GM19043 (cell line): Measurements from ENCODE around the gene NAAA.
"Not testable (repeated sequence)": the region's sequence is repeated elsewhere in the genome, so short reads cannot be mapped to it uniquely, and the experiment has no call there.

Experiments
- ATAC-seq: cut with Tn5 transposase; IDR thresholded peaks from one replicate; pipeline ENCODE4 v1.9.1; 2021; ENCODE audit warnings: low read depth; ENCODE audit not compliant: unreplicated experiment

Gene NAAA

DNA sequence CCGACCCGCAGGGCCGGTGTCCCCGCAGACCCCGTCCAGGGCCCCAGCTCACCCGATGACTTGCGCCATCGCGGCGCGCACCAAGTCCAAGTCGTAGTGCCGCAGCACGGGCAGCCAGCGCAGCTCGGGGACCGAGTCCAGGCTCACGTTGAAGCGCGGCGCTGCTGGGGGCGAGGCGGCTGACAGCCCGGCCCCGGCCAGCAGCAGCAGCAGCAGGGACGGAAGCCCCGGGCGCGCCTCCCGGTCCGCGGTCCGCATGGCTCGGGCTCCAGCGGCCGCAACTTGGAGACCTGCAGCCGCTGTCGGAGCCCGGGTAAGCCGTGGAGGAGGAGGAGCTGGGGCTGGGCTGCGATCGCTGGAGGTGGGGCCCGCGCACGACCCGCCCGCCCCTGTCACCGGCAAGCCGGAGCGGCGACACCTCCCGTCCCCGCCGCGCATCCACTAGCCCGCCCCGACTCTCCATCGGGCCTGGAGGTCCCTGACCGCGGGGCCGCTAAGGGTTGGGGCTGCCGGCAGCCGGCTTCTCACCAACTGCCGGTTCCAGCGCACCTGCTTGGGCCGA, at the start of gene NAAA:
Gene NAAA (minus strand): TSS at position 322 of the 562 bp plus-strand sequence. CDS start 64 bp downstream, at position 258.
- peak; percentile 46 for ATAC-seq

DNA sequence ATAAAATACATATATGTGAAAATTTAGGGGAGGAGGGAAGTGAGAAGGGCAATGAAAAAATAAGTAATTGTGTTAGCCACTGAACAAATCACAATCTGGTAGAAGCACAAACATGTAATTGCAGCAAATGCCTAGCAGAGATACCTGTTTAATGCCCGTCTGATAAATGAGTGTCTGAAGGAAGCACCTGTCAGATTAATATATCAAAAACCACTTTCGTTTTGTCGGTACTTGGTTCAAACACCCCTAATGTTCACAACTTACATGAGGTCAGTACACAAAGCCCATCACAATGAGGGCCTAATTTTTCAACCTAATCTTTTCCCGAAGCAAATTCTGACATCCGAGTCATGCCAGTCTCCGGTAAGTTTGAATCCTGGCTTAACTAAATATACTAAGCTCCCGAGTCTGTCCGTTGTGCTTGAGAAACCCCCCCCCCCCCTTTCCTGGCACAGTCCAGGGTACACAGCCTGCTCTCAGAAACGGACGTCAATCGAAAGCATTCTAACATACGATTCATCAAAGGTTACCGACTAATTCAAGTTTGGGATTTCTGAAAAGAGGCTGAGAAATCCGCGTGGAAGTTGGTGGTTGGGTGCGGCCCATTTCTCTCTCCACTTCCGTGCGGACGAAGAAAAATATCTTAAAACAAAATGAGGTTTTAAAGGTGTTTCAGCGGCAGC, 49.2 kb upstream of the NAAA start:
- ATAC-seq, result no peak

DNA sequence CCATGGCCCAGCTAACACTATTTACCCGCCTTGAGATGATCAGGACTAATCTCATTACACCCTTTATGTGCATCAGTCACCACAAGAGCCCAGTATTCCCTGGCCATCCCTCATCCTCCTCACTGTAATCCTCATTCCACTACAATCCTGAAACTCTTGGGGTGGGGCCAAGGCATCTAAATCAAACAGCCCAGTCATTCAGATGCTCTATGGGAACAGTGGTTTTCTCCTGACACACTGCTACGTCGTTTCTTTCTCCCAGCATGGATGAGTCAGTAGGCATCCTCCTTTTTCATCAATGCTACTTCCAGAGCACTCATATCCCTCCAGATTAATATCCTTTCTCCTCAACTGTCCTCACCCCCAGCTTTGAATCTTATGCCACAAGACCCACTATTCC, 44.3 kb upstream of the NAAA start:
- ATAC-seq, result no peak

DNA sequence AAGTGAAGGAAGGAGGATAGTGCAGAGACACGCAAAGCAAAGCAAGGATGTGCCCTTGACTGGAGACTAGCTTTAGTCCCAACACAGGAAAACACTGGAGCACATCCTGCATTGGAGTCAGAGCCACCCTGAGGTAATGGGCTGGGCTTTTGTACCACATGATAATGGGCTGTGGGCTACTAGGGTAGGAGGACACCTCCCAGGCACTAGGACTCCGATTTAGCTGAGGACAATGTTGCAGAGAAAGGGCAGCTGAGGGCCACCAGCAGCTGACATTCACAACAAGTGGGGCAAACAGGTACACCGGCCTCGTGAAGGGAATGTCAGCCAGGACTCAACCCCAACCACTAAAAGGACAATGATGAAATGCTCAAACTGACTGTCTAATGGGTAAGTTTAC, 39.8 kb upstream of the NAAA start:
- no peak for ATAC-seq

DNA sequence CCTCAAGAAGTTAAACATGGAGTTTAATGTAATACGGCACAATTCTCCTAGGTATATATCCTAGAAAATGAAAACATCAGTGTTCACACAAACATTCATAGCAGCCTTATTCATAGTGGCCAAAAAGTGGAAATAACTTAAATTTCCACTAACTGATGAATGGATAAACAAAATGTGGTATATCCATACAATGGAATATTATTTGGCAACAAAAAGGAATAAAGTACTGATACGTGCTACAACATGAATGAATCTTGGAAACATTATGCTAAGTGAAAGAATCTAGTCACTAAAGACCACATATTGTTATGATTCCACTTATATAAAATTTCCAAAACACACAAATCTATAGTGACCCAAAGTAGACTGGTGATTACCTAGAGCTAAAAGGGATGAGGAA, 35.4 kb upstream of the NAAA start:
- no peak for ATAC-seq

DNA sequence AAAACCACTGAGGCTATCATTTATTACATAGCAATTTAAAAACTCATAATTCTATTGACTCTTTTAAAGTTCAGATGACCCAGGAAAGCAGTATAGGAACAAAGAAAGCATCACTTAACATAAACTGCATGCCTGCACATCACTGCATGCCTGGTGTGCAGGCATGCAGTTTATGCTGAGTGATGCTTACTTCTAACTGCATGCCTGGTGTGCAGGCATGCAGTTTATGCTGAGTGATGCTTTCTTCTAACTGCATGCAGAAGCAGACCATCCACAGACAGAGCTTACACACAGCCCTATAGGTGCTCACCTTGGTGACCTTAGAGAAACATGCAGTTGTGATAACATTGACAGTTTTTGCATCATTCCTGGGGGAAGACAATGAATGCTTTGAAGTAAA, 33.0 kb upstream of the NAAA start:
- no peak for ATAC-seq

DNA sequence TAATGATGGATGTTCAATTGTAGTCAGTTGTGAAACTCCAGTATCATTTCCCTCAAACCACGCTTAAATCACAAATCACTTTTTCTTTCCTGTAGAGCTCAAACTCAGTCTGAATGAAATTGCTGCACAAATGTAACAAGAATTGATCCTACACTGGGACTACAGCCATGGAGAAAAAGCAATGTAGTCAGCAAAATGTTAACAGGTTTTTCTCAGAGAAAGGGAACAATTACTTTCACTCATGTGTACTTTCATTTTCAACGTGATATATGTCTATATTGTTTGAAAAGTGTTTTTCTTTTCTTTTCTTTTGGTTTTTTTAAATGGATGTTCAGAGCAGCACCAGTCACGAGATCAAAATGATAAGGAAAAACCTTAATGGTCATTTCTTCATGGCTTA, 27.3 kb upstream of the NAAA start:
- ATAC-seq, result no peak

DNA sequence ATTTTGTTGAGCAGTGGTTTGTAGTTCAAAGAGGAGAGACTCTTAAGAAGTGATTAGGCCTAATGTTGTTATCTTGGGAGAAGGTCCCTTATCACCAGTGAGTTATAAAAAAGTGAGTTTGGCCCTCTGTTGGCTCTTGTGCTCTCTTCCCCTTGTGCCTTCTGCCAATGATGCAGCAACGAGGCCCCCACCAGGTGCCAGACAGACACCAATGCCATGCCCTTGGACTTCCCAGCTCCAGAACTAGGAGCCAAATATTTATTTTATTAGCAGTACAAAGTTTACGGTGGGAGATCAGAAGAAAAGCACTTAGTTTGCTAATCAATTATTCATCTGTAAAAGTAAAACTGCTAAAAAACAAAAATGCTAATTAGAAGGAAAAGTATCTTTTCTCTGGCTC, 22.7 kb upstream of the NAAA start:
- ATAC-seq, result no peak

DNA sequence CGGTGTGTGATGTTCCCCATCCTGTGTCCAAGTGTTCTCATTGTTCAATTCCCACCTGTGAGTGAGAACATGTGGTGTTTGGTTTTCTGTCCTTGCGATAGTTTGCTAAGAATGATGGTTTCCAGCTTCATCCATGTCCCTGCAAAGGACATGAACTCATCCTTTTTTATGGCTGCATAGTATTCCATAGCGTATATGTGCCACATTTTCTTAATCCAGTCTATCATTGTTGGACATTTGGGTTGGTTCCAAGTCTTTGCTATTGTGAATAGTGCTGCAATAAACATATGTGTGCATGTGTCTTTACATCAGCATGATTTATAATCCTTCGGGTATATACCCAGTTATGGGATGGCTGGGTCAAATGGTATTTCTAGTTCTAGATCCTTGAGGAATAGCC, 21.3 kb upstream of the NAAA start:
- ATAC-seq, result not testable (repeated sequence)

DNA sequence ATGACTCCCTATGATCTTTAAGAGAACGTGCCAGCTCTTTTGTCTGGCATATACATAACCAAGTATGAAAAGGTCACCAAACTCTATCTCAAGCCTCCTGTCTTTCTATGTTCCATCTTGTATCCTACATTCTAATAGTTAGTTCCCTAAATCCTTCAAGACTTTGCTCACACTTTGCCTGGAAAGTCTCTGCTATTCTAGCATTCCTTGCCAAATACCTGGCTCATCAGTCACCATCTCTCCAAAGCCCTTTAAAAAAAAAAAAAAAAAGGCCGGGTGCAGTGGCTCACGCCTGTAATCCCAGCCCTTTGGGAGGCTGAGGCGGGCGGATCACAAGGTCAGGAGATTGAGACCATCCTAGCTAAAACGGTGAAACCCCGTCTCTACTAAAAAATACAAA, 17.7 kb upstream of the NAAA start:
- not testable (repeated sequence) for ATAC-seq

DNA sequence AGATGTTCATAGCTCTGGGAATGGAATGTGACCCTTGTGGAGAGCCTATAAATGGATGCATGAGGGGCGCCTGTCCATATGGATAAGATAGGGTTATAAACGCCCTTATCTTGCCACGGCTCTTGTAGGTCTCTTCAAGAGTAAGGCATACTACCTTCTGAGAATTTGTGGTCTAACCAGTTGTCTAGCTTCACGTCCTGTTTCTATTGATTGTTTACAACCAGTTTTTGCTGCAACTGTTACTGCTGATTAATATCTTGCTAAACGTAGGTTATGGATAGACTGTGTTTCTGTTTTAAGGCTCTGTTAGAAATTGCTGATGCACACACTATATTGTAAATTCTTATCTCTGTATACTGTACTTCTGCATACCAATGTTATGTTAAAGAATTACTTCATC, 14.0 kb upstream of the NAAA start:
- not testable (repeated sequence) for ATAC-seq

DNA sequence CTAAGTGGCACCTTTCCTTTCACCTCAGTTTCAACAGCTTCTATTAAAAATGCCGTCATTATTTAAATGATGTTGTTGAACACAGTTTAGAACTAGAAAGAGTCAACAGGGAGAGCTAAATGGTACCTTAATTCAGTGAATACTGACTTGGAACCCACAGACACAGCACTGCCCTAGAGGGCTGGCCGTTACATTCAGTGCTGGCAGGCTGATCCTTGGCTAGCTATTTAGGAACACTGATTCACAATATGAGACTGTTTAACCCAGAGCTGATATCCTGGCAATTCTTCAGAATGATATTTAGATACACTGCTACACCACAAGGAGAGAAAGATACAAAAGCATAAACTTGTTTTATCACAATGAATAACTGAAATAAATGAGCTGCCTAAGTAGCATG, 12.7 kb upstream of the NAAA start:
- ATAC-seq, result no peak

DNA sequence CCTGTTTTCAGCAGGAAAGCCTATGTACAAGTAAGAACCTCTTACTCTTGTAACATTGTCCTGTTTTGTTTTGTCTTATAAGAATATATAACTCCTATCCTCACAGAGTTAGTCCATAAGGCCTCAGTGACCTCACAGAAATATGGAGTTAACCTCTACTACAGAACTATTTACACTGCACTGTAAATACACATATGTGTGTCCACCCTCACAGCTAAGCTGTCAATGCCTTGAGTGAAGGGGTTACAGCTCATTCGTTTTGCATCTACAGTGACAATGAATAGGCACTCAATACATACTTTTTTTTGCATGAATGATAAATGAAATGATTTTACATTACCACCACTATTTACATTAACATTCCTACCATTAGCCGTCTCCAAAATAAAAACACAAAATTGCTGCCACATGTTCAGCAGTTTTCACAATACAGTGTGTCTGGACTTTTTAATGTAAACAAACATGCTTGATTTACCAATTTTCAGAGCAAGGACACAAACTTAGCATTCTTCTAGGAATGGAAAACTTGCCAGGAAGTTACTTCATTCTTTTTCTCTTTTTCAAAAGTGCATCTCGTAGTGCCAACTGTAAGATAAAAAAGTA, 9.5 kb upstream of the NAAA start:
- no peak for ATAC-seq

DNA sequence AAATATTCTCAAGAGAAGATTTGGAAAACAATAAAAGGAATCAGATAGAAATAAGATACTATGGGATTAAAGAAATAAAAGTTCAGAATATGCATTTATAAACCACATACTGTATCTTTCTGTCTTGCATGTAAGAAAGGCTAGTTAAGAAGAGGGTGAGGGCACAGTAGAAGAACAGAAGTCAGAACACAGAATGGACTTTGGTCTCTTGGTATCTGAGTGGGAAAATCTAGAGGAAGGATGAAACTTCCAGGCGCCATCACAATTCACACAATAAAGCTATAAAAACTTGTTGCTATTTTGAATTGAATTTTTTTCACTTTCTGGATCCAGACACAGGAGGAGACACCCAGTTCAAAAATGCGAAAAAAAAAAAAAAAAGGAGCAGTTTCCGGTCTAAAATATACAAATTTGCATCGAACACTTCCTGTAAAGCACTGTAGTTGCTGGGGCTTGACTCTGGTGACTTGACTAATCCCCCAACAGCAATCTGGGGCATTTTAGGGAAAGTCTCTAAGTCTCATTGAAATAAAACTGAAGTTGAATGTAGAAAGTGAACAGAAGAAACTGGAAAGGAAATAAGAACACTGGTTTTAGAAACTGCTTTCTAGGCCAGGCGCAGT, 8.1 kb upstream of the NAAA start:
- ATAC-seq, result peak; percentile 76

DNA sequence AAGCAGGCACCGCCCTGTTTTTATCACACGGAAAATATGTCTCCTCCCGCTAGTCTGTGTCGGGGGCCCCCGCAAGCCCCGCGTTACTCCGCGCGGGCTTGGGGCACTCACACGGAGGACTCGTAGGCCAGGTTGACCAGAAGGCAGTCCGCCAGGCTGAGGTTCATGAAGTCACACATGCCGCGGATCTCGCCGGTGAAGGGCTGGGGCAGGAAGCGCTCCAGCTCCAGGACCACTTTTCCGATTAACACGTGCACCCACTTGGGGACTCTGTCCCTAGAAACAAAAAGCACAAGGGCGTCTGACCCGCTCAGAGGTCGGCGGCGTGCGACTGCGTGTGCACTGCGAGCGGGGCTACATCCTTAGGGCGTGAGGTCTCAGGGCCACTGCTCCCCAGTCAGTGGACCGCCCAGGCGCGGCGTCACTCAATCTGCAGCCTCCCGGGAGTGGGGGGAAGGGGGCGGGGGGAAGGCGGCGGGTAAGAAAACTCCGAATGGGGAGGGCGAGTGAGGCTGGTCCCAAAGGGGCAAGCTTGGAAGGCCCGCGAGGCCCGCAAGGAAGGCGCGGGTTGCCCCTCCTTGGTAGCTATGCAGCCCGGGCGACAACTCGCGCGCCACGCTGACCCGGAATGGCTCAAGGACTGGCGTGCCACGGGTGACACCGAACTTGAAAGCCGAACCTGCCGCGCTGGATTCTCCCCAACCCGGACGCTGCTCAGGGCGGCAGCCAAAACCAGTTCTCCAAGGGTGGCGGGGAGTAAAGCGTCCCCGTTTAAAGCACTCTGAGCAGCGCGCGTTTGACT, 722 bp downstream of the NAAA start:
- ATAC-seq, result peak; percentile 60

DNA sequence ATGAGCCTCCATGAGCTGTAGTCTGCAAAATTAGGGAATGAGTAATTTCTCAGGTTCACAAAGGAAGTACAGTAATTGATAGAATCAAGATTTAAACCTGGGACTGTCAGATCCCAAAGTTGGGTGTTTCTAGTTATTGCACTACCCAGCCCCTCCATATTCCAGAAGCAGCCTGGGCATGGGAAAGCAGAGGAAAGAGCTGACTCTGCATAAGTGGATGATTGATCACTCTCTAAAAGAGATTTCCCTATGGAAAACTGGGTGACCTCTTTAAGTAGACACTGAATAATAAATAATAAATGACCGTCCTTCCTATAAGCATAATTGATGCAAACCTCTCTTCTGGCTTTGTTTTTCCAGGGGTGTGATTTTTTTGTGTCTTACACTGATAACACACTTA, 5.2 kb downstream of the NAAA start:
- ATAC-seq, result no peak

DNA sequence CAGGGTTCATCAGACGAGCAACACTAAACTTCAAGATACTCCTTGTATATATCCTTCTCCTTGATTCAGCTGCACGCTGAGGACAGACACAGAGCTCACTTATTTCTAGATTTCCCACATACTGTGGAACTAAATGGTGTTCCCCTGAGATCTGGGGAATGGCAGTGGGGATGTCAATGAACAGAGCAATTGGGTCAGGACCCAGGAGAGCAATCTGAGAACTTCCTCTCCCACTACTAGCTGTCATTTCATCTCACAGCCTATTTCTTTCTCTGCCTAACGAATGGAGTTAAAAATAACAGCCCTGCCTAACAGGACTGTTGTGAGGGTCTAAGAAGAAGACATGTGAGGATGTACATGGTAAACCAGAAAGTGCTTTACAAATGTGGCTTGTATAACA, 10.7 kb downstream of the NAAA start:
- ATAC-seq, result no peak

DNA sequence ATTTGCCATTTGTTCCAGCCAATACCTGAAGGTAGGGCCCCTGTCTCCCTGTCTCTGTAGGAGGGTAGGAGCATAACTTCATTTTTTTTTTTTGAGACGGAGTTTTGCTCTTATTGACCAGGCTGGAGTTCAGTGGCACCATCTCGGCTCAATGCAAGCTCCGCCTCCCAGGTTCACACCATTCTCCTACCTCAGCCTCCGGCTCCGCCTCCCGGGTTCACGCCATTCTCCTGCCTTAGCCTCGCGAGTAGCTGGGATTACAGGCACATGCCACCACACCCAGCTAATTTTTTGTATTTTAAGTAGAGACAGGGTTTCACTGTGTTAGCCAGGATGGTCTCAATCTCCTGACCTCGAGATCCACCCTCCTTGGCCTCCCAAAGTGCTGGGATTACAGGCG, 15.9 kb downstream of the NAAA start:
- ATAC-seq, result not testable (repeated sequence)

DNA sequence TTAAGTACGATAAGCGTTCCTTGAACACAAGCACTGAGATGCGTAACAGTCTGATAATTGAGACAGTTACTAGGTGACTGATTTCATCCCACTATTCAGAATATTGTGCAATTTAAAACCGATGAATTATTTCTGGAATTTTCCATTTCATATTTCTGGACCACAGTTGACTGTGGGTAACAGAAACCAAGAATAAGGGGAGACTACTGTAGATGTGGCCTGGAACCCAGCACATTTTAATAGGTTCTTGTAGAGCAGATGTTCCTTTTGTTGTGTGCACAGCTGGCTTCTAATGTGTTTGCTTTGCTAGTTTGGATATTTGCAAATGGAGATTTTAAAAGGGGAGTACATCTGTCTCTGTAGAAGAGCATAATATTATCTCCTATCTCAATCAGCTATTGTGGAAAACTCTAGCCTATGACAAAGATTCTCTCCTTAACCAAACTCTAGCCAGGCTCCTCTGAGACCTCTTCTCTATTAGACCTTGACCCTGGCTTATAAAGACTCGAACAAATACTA, 16.4 kb downstream of the NAAA start:
- ATAC-seq, result no peak

DNA sequence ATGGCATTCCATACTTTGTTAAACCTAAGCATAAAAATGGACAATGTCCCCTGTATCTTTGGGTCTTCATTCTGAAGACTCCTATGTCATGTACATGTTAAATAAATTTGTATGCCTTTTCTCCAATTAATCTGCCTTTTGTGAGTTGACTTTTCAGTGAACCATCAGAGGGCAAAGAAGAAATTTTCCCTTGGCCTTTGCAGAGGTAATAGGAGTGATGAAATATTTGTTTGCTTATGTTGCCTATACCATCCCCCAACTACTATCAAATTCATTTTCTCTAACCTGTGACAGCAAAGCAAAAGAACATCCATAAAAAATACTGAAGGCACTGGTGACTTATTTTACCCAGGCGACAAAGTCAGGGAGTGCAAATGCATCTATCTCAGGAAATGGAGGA, 18.2 kb downstream of the NAAA start:
- ATAC-seq, result no peak

DNA sequence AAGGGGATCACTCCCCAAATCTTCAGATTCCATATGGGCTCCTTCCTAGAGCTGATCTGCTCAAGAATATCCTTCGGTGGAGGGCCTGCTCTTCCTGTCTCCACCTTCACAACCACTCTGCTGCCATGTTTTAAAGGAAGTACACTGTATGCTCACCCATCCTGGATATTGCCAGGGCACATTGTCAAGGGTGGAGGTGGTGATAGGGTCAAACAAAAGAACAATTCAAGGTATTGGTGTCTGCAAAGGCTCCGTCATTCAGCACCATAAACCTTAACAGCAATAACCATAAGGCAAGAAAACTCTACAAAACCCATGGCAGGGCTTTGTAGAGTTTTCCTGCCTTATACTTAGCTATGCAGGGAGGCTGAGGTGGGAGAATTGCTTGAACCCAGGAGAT, 18.9 kb downstream of the NAAA start:
- no peak for ATAC-seq
